ENCODE results near the gene SORCS2. TPM values are rescaled to one million over a fixed set of nuclear protein-coding genes. Genes with fewer than 3 reads are reported as not detected.
A peak's percentile ranks its signal among the peaks of the same experiment; 100 is the strongest.

SORCS2 gene
- total RNA-seq, 1 donor from 2014 or later, result 13.8 TPM

GRCh38 chr4:7298619-7299009 is 106.3 kb downstream of the SORCS2 start:
- peaks cover 7% of the 10 kb centered on the region for H3K4me1 ChIP-seq (ENCODE audit: insufficient read depth, low read length)
- Mint-ChIP-seq H3K4me3 (ENCODE audit: unreplicated experiment) (no peak overlapping the region), H3K36me3 (ENCODE audit: low read depth, unreplicated experiment) (peaks cover 10% of the 10 kb centered on the region), H3K27me3 (ENCODE audit: low read depth, unreplicated experiment) (peaks cover 36% of the 10 kb centered on the region), H3K4me1 (ENCODE audit: low read depth, unreplicated experiment) (peaks cover 5% of the 10 kb centered on the region), H3K9me3 (ENCODE audit: unreplicated experiment) (no peaks in the 10 kb centered on the region), H3K27ac (ENCODE audit: unreplicated experiment) (no peak overlapping the region)
- no peaks in the 10 kb centered on the region for H3K36me3 ChIP-seq (ENCODE audit: insufficient read depth, low read length)
- H3K9ac ChIP-seq (ENCODE audit: low read length), result no peak overlapping the region
- H3K79me2 ChIP-seq (ENCODE audit: insufficient read depth, low read length), result peaks cover 2% of the 10 kb centered on the region
- TF ChIP-seq EZH2 (IDR thresholded peaks at IDR 0.05; ENCODE audit: insufficient read depth, low read length) (no peak), CTCF (IDR thresholded peaks at IDR 0.05; ENCODE audit: insufficient read depth, low read depth, low read length) (no peak)
- H4K20me1 ChIP-seq (ENCODE audit: insufficient read depth, low read length), result peaks cover 70% of the 10 kb centered on the region
- FAIRE-seq (no peak), DNase-seq (ENCODE audit: low read depth) (no peak)
- H3K27me3 ChIP-seq (ENCODE audit: insufficient read depth, low read length), result peaks cover 3% of the 10 kb centered on the region
- no peak overlapping the region for H3K27ac ChIP-seq (ENCODE audit: low read depth, low read length)
- no peak overlapping the region for H2AFZ ChIP-seq (ENCODE audit: low read depth, low read length)
- H3K4me2 ChIP-seq (ENCODE audit: low read length), result no peak overlapping the region
- no peak overlapping the region for H3K4me3 ChIP-seq (ENCODE audit: insufficient read depth, low read depth, low read length)
- no peaks in the 10 kb centered on the region for H3K9me3 ChIP-seq (ENCODE audit: insufficient read depth, low read depth, low read length)

- Histone ChIP-seq H3K9ac (ENCODE audit: low read length) (no peak overlapping the region), H4K20me1 (ENCODE audit: insufficient read depth, low read length) (peaks cover 65% of the 10 kb centered on the region), H3K4me1 (ENCODE audit: insufficient read depth, low read length) (peaks cover 7% of the 10 kb centered on the region), H3K27me3 (ENCODE audit: insufficient read depth, low read length) (peaks cover 2% of the 10 kb centered on the region), H3K27ac (ENCODE audit: low read depth, low read length) (no peak overlapping the region), H3K9me3 (ENCODE audit: insufficient read depth, low read depth, low read length) (no peaks in the 10 kb centered on the region), H3K4me2 (ENCODE audit: low read length) (peak overlapping the region; percentile 29), H3K36me3 (ENCODE audit: insufficient read depth, low read length) (no peaks in the 10 kb centered on the region), H3K79me2 (ENCODE audit: insufficient read depth, low read length) (peaks cover 2% of the 10 kb centered on the region), H3K4me3 (ENCODE audit: insufficient read depth, low read depth, low read length) (no peak overlapping the region), H2AFZ (ENCODE audit: low read depth, low read length) (no peak overlapping the region)
- FAIRE-seq (no peak), DNase-seq (ENCODE audit: low read depth) (no peak)
- Mint-ChIP-seq H3K36me3 (ENCODE audit: low read depth, unreplicated experiment) (peaks cover 10% of the 10 kb centered on the region), H3K4me3 (ENCODE audit: unreplicated experiment) (no peak overlapping the region), H3K4me1 (ENCODE audit: low read depth, unreplicated experiment) (peaks cover 5% of the 10 kb centered on the region), H3K27me3 (ENCODE audit: low read depth, unreplicated experiment) (peaks cover 42% of the 10 kb centered on the region), H3K9me3 (ENCODE audit: unreplicated experiment) (no peaks in the 10 kb centered on the region), H3K27ac (ENCODE audit: unreplicated experiment) (peak overlapping the region; percentile 42)
- no peak for TF ChIP-seq EZH2 (IDR thresholded peaks at IDR 0.05; ENCODE audit: insufficient read depth, low read length)
- no peak for TF ChIP-seq CTCF (IDR thresholded peaks at IDR 0.05; ENCODE audit: insufficient read depth, low read depth, low read length)
Measured at GRCh38 chr4:7299010-7299907, 106.9 kb downstream of the SORCS2 start.

Data from astrocyte (in vitro differentiated cells and primary cell).